Esophagus muscularis mucosa (tissue), 4 donors: Measurements from ENCODE around the gene C5AR1. TPM values are rescaled to one million over a fixed set of nuclear protein-coding genes. Genes with fewer than 3 reads are reported as not detected.

Source experiments
- DNase-seq: peaks from one replicate; pipeline ENCODE4 v3.0.0-alpha.2; 2017; ENCODE audit errors: extremely low spot score
- H3K27ac ChIP-seq, 4 donors: fragments of 200-600 bp; sonication (generic); replicated peaks in 1 of 4; 1 replicate in 3 of 4; 2 replicates in 1 of 4; pipeline ENCODE4 v1.5.1; 2016 to 2019; ENCODE audit warnings: mild to moderate bottlenecking in 1 of 4
- H3K27me3 ChIP-seq, 4 donors: fragments of 200-600 bp; sonication (generic); one replicate each; pipeline versions ENCODE4 v1.5.1 to v1.6.0; 2016 to 2019
- H3K36me3 ChIP-seq, 4 donors: fragments of 200-600 bp; sonication (generic); one replicate each; pipeline ENCODE4 v1.5.1; 2016 to 2019
- H3K4me1 ChIP-seq, 4 donors: fragments of 200-600 bp; sonication (generic); one replicate each; pipeline ENCODE4 v1.5.1; 2016 to 2019
- H3K4me3 ChIP-seq, 4 donors: fragments of 200-600 bp; sonication (generic); 1 replicate in 2 of 4; 2 replicates in 2 of 4; pipeline ENCODE4 v1.5.1; 2016 to 2019; ENCODE audit warnings: mild to moderate bottlenecking in 4 of 4, moderate library complexity in 1 of 4
- H3K9me3 ChIP-seq, 4 donors: fragments of 200-600 bp; sonication (generic); 1 replicate in 3 of 4; 2 replicates in 1 of 4; pipeline ENCODE4 v1.5.1; 2016 to 2019
- EP300 ChIP-seq: sonication (generic); formaldehyde crosslinking; IDR thresholded peaks from one replicate; pipeline ENCODE4 v1.6.1; 2017; ENCODE audit warnings: antibody characterized with exemption
- POLR2A ChIP-seq: fragments of 450-650 bp; IDR thresholded peaks from one replicate; pipeline ENCODE4 v1.6.1; 2017; ENCODE audit warnings: antibody characterized with exemption, moderate library complexity, mild to moderate bottlenecking, low read depth
- POLR2AphosphoS5 ChIP-seq, 2 donors: sonication (generic); formaldehyde crosslinking; IDR thresholded peaks; one replicate each; pipeline ENCODE4 v1.6.1; 2017; ENCODE audit warnings: antibody characterized with exemption in 2 of 2
- WGBS: methylation state at CpG from one replicate; pipeline ENCODE4 v1.1.5; 2018; 5-methylcytosine and 5-hydroxymethylcytosine counted together
- intact Hi-C: fragments of 100-400 bp; cut with DNase I; formaldehyde crosslinking; loops from one replicate; pipeline ENCODE4 v1.15.1; 2023
- total RNA-seq, 4 donors: library from RNA; depleted of rRNA; stranded (reverse); fragments of >200 nt; gene quantifications; one replicate each; pipeline versions ENCODE4 v1.1.0 to v1.2.1, GENCODE V29; 2016
- TF ChIP-seq, protein P1 (sequence below), 3 experiments: fragments of 200-600 bp in 2 of 3; fragments of 450-650 bp in 1 of 3; sonication (generic) in 2 of 3; IDR thresholded peaks; one replicate each; pipeline ENCODE4 v1.5.1; 2017 to 2019; ENCODE audit warnings: antibody characterized with exemption in 3 of 3, mild to moderate bottlenecking in 2 of 3, moderate library complexity in 1 of 3

Gene C5AR1
- total RNA-seq, 4 donors from 2014 or later, result 5.0 to 32.6 (median 7.0) TPM

DNA sequence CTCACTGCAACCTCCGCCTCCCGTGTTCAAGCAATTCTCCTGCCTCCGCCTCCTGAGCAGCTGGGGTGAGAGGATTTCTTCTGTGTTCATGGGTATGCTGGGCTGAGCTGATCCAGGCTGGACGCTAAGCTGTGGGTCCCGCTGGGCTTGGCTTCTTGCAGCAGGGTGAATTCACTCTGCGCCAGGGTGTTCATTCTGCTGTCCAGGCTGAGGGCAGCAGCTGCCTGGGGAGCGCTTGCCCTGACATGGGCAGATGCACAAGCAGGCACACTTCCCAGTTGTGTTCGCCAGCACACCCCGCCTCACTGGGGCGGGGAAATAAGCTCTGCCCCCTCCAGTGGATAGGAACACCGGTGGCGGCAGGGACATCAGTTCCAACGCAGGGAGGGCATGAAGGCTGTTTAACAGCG lies 42.3 kb upstream of the C5AR1 start:
- no peak overlapping the region for H3K27ac ChIP-seq
- TF ChIP-seq POLR2A (no peak), EP300 (no peak), POLR2AphosphoS5 (IDR thresholded peaks at IDR 0.05) (no peak)
- TF ChIP-seq, protein P1, sequence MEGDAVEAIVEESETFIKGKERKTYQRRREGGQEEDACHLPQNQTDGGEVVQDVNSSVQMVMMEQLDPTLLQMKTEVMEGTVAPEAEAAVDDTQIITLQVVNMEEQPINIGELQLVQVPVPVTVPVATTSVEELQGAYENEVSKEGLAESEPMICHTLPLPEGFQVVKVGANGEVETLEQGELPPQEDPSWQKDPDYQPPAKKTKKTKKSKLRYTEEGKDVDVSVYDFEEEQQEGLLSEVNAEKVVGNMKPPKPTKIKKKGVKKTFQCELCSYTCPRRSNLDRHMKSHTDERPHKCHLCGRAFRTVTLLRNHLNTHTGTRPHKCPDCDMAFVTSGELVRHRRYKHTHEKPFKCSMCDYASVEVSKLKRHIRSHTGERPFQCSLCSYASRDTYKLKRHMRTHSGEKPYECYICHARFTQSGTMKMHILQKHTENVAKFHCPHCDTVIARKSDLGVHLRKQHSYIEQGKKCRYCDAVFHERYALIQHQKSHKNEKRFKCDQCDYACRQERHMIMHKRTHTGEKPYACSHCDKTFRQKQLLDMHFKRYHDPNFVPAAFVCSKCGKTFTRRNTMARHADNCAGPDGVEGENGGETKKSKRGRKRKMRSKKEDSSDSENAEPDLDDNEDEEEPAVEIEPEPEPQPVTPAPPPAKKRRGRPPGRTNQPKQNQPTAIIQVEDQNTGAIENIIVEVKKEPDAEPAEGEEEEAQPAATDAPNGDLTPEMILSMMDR (IDR thresholded peaks at IDR 0.05), result no peak
- H3K4me1 ChIP-seq, result peaks cover under 1 to 7% (median 5%) of the 10 kb centered on the region in 4 donors
- peaks cover 58 to 98% (median 95%) of the 10 kb centered on the region in 4 donors for H3K36me3 ChIP-seq
- intact Hi-C loops, result no loop called here
- H3K9me3 ChIP-seq, result no peaks in the 10 kb centered on the region
- no peak for DNase-seq
- no peaks in the 10 kb centered on the region for H3K27me3 ChIP-seq
- no peak overlapping the region for H3K4me3 ChIP-seq
- 94% methylated on average over 12 of the region's 14 CpGs for WGBS

- no peaks in the 10 kb centered on the region for H3K9me3 ChIP-seq
Measured at GRCh38 chr19:47268028-47268427, 41.6 kb upstream of the C5AR1 start.

DNA sequence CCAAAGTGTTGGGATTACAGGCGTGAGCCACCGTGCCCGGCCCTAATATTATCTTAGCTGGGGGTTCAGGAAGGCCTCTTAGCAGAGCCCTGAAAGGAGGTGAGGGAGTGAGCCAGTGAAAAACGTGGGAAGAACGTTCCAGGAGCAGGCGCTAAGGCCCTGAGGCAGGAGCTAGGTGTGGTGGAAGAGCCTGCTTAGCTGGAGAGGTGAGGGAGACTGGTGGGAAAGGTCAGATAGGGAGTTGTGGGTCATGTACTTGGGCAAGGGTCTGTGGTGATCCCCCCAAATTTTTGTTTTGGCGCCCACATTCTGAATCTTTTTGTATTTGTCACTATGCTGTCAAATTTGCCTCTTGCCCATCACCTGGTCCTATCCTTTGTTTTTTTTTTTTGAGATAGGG lies 40.1 kb upstream of the C5AR1 start:
- Histone ChIP-seq H3K27me3 (no peaks in the 10 kb centered on the region), H3K36me3 (peaks cover 49 to 76% (median 73%) of the 10 kb centered on the region in 4 donors), H3K27ac (no peak overlapping the region), H3K9me3 (no peaks in the 10 kb centered on the region), H3K4me3 (no peak overlapping the region), H3K4me1 (peaks cover 8 to 21% (median 15%) of the 10 kb centered on the region in 4 donors)
- TF ChIP-seq POLR2A, result no peak
- TF ChIP-seq POLR2AphosphoS5 (IDR thresholded peaks at IDR 0.05), result no peak
- TF ChIP-seq, protein P1 (IDR thresholded peaks at IDR 0.05), result no peak
- TF ChIP-seq EP300, result no peak
- DNase-seq, result no peak
- WGBS, result 93% methylated on average over 7 of the region's 7 CpGs
- intact Hi-C loops, result no loop called here

More at GRCh38 chr19:47268028-47268427, 41.6 kb upstream of the C5AR1 start:
- Histone ChIP-seq H3K27me3 (no peaks in the 10 kb centered on the region), H3K36me3 (peaks cover 58 to 91% (median 88%) of the 10 kb centered on the region in 4 donors), H3K4me3 (no peak overlapping the region), H3K27ac (no peak overlapping the region), H3K4me1 (peaks cover 7 to 14% (median 12%) of the 10 kb centered on the region in 4 donors)
- DNase-seq, result no peak
- 76% methylated on average over 6 of the region's 6 CpGs for WGBS
- intact Hi-C loops, result no loop called here
- no peak for TF ChIP-seq EP300
- TF ChIP-seq POLR2A, result no peak
- TF ChIP-seq POLR2AphosphoS5 (IDR thresholded peaks at IDR 0.05), result no peak
- TF ChIP-seq, protein P1 (IDR thresholded peaks at IDR 0.05), result no peak

GRCh38 chr19:47270408-47270807 lies 39.3 kb upstream of the C5AR1 start:
- intact Hi-C loops, result no loop called here
- Histone ChIP-seq H3K36me3 (peaks cover 41 to 68% (median 64%) of the 10 kb centered on the region in 4 donors), H3K4me3 (no peak overlapping the region), H3K9me3 (no peaks in the 10 kb centered on the region), H3K27me3 (no peaks in the 10 kb centered on the region), H3K27ac (no peak overlapping the region), H3K4me1 (peaks cover 13 to 29% (median 22%) of the 10 kb centered on the region in 4 donors)
- no peak for DNase-seq
- no peak for TF ChIP-seq POLR2AphosphoS5 (IDR thresholded peaks at IDR 0.05)
- no peak for TF ChIP-seq EP300
- no peak for TF ChIP-seq POLR2A
- TF ChIP-seq, protein P1 (IDR thresholded peaks at IDR 0.05), result no peak
- 86% methylated on average over 6 of the region's 10 CpGs for WGBS

DNA sequence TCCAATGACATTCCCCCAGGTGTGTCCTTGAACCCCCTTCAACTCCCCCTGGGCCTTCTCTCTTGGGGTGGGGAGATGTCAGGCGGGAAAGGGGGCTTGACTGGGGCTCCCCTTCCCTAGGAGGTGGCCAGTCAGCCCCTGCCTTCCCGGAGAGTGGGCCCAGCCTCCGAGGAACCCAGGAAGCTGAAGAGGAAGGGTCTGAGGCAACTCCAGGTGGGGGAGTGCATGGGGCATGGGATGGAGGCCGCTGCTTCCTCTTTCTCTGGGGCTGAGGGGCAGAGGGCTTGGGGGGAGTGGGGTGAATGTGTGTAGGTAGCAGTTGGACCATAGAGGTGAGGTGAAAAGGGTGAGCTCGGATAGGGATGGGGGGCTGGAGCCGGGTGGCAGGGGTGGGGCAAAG lies 37.7 kb upstream of the C5AR1 start:
- WGBS, result 70% methylated on average over 5 of the region's 6 CpGs
- H3K4me1 ChIP-seq, result peaks cover 26 to 42% (median 37%) of the 10 kb centered on the region in 4 donors
- H3K27ac ChIP-seq, result peak overlapping the region; percentile 98 to 99 (median 98)
- TF ChIP-seq, protein P1 (IDR thresholded peaks at IDR 0.05), result no peak
- no peak for TF ChIP-seq POLR2A
- no peak for TF ChIP-seq POLR2AphosphoS5 (IDR thresholded peaks at IDR 0.05)
- TF ChIP-seq EP300, result no peak
- intact Hi-C loops, result no loop called here
- no peak overlapping the region for H3K4me3 ChIP-seq
- H3K9me3 ChIP-seq, result no peaks in the 10 kb centered on the region
- no peak for DNase-seq
- H3K36me3 ChIP-seq, result peaks cover 27 to 52% (median 50%) of the 10 kb centered on the region in 4 donors
- H3K27me3 ChIP-seq, result no peaks in the 10 kb centered on the region
